IPS DF 4.7 (cell line): ENCODE data around the gene CBX2.

Experiments
- DNase-seq: peaks from one replicate; pipeline ENCODE4 v3.0.0-alpha.2; 2013; ENCODE audit warnings: low spot score; ENCODE audit errors: extremely low read depth

CBX2 gene

DNA sequence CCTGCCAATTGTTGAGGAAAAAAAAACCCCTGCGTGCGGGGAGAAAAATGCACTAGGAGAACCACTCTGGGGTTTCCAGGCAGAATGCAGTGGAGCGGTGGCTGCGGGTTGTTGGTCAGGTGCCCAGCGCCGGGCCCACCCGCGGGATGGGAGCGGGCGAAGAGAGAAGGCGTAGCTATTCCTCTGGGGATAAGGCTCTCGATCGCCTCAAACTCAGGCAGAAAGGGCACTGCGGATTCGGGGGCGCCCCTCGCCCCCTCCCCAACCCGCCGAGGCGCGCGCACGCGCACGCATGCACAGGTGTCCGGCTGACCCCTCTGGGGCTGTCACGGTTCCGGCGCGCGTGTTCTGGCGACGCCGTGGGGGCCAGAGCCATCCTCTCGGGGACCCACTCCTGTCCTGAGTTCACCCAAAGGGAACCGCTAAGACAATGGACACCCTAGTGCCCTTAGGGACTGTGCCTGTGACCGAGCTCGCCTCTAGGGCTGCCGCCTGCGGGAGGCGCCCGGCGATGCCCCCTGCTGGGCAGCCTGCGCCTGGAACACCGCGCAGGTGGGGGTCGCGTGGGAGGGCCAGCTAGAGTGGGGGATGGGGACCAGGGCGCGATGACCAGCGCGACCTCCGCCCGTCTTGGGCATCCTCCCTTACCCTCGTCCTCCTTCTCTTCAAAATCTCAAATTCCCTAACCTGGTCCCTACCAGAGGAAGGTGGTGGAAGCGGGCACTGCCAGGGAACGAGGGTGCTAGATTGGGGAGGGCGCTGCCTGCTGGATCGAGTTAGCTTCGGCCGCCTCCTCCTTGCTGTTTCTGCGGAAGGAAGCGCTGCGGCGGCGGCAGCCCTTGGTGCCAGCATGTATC is 33.3 kb downstream of the CBX2 start:
- DNase-seq: no peak

DNA sequence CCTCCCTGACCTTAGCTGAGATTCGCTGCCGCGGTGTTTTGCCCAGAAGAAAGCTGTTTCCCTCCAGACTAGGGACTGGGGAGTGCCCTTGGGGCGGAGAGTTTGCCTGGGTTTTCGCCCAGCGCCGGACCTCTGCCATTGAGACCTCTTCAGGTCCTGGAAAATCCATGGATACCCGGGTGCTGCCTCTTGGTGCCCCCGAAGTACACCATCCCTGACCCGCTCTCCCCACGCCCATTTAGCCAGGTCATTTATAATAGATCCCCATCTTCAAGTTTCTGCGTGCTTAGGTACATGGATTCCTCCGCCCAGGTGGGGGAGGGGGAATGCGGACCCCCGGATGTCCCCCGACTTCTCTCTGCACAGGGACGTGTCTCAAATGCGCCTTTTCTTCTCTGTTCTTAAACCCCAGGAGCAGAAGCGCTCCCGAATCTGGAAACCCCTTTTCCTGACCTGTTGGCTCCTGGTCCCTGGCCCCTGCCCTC is 34.0 kb downstream of the CBX2 start:
- DNase-seq: no peak

- no peak for DNase-seq
These were observed 34.7 kb downstream of the CBX2 start for GRCh38 chr17:79812353-79813258.

DNA sequence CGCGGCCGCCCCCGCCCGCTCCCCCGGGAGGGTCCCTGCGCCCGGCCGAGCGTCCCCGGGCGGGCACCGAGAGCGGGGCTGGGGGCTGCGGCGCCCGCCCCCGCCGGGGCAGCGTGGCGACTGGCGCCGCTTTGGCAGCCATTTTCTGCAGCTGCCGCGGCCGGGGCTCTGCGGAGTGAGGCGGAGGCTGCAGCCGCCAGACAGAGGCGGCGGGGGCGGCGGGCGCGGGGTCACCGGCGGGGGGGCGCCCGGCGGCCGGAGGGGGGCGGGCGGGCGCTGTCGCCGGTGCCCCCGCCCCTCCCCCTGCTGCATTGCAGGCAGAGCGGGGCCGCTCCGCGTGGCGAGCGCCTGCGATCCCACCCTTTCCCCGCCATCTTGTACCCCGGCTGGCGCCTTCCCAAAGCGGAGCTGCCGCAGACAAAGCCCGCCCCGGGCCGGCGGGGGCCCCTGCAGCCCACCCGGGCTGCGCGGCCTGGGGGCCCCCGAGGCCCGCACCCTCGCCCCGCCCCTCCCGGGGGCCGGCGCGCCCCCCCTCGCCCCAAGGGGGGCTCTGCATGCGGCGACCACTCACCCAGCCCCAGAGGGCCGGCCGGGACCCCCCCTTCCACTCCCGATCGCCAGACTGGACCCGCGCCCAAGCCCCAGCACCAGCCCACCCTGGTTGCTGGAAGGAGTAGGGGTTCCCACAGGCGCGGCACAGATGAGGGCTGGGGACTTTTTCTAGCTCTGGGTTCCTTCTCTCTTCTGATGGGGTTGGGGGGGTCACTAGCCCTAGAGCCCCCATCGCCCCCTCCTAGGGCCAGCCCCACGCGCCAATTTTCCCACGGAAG is 35.6 kb downstream of the CBX2 start:
- no peak for DNase-seq

DNA sequence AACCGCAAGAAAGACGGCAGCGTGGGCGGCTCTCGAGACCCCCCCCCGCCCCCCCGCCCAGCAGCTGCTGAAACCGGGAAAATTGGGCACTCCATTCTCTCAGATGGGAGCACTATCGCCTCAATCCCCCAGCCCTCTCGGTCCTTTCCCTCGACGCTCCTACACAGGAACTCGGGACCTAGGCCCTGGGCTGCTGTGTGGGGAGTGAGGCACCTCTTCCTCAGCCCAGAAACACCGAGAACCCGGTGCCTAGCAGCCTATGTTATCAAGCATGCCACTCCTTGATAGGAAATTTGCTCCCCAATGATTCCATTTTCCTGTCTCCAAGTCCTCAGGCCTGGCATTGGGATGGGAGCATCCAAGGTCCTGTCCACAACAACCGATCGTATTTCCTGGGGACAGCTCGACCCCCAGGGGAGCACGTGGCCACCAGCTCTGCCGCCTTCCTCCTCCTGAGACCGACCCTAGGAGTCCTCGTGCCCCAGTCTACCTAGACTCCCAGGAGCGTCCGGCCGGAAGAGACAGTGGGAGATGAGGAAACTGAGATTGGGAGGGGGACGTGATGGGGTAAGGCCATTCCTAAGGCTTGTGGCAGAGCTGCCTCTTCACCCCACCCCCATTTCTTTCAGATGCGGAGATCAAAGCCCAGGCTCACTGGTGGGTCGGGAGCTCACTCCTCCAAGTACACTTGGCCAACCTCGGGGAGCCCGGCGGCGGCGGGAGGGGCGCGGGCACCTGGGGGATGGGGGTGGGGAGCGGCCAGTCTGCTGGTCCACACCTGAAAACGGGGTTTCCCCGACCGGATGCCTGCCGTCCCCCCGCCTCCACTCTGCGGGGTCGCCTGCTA is 36.4 kb downstream of the CBX2 start:
- DNase-seq: no peak

DNA sequence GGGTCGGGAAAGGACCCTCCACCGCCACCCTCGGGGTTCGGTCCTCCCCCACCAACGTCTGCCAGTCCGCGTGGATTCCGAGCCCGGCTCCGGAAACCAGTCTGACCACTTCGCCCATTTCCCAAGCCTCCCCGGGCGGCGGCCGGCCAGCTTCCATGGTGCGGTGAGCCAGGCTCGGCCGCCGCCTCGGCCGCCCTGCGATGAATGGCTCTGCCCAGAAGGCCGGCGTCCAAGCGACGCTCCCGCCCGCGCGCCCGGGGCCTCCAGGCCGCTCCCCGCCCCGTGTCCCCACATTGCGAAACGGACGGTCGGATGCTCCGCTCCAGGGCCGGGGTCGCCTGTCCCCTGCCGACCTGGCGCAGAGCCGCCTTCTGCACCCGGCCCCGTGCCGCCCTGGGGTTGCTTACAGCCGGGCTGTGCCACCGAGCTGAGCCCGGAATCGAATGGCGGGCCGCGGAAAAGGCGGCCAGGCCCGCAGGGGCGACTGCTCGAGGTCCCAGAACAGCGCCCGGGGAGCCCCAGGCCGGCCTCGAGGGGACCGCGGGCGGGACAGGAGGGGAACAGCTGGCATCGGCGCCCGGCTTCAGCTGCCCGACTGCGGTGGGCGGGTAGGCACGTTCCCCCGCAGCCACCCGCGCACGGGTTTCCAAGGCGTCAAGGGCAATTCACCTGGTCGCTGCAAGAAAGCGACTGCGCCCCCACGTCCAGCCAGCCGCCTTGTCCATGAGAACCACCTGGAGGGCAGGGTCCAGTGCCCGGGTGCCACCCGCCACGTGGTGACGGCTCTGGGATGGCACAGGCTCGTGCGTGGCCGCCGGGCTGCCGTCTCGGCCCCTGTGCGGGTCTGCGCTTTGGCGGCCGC is 37.3 kb downstream of the CBX2 start:
- no peak for DNase-seq

DNA sequence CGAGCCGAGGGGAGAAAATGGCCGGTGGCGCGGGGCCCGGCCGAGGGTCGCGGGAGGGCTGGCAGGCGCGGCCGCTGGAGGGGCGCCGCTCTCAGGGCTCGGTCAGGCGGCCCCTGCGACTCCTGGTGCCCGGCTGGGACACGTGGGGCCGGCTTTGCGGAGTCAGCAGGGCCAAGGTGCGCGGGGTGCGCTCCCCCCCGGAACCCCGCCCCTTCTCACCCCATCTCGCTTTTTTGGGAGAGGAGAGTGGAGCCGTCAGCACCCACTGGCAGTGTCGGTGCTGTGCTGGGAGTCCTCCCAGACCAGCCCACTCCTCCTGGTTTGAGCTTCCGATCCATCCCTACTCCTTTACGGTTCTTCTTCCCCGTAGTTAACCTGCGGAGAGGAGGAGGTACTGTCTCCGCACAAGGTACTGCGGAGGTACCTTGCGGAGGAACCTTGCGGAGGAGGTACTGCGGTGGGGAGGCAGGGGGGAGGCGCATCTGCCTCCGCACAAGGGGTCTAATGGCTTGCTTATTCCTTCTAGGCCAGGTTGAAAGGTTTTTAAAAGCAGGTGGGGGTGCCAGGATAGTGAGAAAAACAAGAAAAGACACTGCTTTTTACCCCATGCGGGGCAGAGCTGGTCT is 38.0 kb downstream of the CBX2 start:
- no peak for DNase-seq

DNA sequence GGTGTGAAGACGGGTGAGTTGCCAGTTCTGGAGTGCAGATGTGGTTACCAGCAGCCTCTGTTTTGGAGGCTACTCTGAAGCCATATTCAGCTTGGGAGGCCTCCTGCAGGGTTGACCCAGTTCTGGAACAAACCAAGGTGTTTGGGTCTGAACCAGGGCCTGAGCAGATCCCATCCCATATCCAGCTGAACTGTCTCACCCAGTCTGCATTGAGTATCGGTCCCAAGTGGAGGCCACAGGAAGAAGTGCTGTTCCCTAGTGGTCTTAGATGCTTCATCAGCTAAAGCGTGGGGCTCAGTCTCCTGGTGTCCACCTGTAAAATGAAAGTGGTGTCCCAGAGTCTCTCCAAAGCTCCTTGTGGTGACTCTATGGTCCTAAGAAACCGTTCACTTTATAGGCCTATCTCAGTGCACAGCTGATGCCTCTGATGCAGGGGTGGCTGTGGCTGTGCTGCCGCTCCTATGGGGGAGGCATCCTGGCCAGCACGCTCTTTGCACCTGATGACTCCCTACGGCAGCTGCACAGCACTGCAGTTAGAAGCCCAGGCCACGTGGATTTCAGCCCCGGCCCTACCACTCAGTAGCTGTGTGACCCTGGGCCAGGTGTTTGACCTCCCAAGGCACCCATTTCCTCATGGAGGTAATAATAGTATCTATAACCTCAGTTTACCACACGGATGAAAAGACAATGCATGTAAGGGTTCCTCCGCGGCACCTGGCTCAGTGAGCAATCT is 40.2 kb downstream of the CBX2 start:
- DNase-seq: no peak

- no peak for DNase-seq
These were observed 41.1 kb downstream of the CBX2 start for GRCh38 chr17:79819085-79819484.

DNA sequence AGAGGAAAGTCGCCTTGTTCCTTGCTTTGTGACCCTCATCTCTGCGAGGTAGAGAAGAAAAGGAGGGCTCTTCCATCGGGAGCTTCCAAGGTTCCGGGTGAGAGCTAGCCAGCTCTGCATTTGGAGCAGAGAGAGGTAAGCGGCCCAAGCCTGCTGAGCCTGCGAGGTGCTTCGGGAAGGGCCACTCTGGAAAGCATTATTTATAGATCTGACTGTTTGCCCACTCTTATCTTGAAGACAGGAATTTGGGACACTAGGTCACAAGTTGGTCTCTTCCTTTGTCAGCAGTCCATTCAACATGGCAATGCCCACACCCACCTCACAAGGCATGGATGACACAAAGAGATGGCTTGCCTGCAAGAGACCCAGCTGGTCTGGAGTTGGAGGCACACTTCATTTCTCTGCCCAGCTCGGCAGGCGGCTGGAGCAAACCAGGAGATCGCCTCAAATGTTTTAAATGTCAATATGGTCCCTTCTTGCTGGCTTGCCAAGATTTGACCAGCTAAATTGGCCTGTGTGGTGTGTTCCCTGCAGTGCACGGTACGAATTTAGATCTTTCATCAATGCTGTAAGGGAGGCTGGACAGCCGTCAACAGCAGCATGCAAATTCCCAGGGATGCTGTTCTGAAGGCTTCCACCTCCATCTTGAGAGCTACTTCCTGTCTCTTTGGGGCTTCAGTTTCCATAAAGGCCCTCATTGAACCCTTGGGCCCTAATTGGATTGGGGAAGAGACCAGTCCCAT is 41.8 kb downstream of the CBX2 start:
- DNase-seq: no peak

GRCh38 chr17:79820959-79821330 is 43.0 kb downstream of the CBX2 start:
- DNase-seq: no peak

- DNase-seq: no peak
These were observed 43.6 kb downstream of the CBX2 start for GRCh38 chr17:79821331-79822095.

DNA sequence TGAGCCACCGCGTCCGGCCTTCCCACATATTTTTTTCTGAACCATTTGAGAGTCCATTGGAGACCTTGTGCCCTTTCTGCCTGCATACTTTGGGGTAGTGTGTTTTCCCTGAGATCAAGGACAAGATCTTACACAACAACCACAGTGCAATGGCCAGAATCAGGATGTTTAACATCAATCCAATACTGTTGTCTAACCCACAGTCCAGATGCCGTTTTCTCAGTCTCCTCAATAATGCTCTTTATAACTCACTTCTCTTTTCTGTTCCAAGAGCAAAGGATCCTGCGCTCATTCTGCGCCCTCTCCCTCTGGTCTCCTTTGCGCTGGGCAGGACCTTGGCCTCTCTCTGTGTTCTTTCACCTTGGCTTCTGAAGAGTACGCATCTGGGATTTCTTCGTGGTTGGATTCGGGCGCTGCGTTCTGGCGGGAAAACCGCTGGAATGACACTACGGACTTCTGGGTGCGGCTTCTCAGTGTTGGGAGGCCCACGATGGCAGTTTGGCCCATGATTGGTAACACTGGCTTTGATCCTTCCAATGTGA is 44.7 kb downstream of the CBX2 start:
- DNase-seq: no peak

GRCh38 chr17:79824234-79824633 is 46.3 kb downstream of the CBX2 start:
- DNase-seq: no peak

DNA sequence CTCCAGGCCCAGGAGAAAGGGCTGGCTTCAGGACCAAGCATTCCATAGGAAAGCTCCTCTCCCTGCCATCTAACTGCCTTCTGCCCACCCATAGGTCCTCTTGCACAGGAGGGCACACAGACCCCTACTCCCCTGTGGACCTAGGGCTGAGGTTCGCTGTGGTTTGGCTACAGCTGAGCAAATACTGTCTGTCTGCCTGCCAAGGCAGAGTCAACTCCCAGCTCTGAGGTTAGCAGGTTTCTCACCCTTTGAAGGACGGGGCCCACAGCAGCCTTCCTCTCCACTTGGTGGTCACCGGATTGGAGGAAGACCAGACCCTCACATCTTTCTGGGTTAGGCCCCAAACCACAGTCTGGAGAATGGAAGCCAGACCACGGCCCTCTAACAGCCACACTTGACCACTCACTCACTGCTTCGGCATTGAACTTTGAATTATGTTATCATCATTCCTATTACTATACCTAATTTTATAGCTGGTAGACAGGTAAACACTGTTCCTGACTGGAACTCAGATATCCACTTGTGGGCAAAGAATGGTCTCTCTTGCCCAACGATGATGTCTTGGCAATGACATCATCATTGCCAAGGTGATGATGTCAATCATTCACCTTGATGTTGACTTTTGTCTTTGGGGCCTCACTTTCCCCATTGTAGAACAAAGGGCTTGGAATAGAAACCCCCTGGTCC is 47.1 kb downstream of the CBX2 start:
- no peak for DNase-seq

DNA sequence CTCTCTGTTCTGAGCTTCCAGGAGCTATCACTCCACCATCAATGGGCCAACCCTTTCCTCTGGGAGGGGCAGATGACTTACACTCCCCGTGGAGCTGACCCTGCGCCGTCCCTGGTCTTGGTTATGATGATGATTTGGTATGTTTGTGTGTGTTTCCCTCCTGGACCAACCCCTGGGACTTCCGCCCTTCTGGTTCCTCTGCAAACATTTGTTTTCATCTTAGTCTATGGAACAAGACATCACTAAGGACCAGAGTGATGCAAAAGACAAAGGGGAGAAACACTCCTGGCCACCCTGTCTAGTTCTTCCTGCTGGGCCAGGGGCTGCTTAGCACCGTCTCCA is 47.6 kb downstream of the CBX2 start:
- DNase-seq: no peak
